Right atrium auricular region (tissue), 2 donors: ENCODE data around the gene SLC17A9. TPM values are rescaled to one million over a fixed set of nuclear protein-coding genes. Genes with fewer than 3 reads are reported as not detected.

Experiments
- DNase-seq: peaks from one replicate; pipeline ENCODE4 v3.0.0-alpha.2; 2019; ENCODE audit warnings: low spot score
- H3K27ac ChIP-seq, 2 donors: fragments of 200-600 bp; sonication (generic); 1 replicate in 1 of 2; 2 replicates in 1 of 2; pipeline ENCODE4 v1.5.1; 2016 to 2019
- H3K27me3 ChIP-seq, 2 donors: fragments of 200-600 bp; sonication (generic); one replicate each; pipeline versions ENCODE4 v1.5.1 to v1.6.0; 2017 to 2019
- H3K36me3 ChIP-seq: fragments of 200-600 bp; sonication (generic); one replicate; pipeline ENCODE4 v1.5.1; 2016
- H3K4me1 ChIP-seq, 2 donors: fragments of 200-600 bp; sonication (generic); one replicate each; pipeline versions ENCODE4 v1.5.1 to v1.6.0; 2017 to 2019
- H3K4me3 ChIP-seq, 2 donors: fragments of 200-600 bp; sonication (generic); 1 replicate in 1 of 2; 2 replicates in 1 of 2; pipeline ENCODE4 v1.5.1; 2017 to 2019; ENCODE audit warnings: mild to moderate bottlenecking in 1 of 2, moderate library complexity in 1 of 2
- H3K9me3 ChIP-seq, 2 donors: fragments of 200-600 bp; sonication (generic); one replicate each; pipeline ENCODE4 v1.5.1; 2019
- CTCF ChIP-seq, 2 donors: fragments of 200-600 bp; sonication (generic); IDR thresholded peaks; one replicate each; pipeline ENCODE4 v1.5.1; 2019; ENCODE audit warnings: antibody characterized with exemption in 2 of 2
- total RNA-seq, 2 donors: library from RNA; depleted of rRNA; stranded (reverse); fragments of >200 nt; gene quantifications; one replicate each; pipeline ENCODE4 v1.1.0, GENCODE V29; 2016

Gene SLC17A9
- total RNA-seq, 2 donors from 2014 or later, result 1.3 to 1.8 TPM

GRCh38 chr20:62941792-62942191 lies 10.7 kb upstream of the SLC17A9 start:
- peaks cover 49% of the 10 kb centered on the region for H3K36me3 ChIP-seq
- no peak for TF ChIP-seq CTCF (IDR thresholded peaks at IDR 0.05)
- peaks cover 0 to 39% of the 10 kb centered on the region in 2 donors for H3K4me1 ChIP-seq
- H3K9me3 ChIP-seq, result no peaks in the 10 kb centered on the region
- no peaks in the 10 kb centered on the region for H3K27me3 ChIP-seq
- no peak overlapping the region for H3K27ac ChIP-seq
- H3K4me3 ChIP-seq, result no peak overlapping the region
- DNase-seq, result no peak

- Histone ChIP-seq H3K27ac (no peak overlapping the region), H3K4me1 (peaks cover 0 to 43% of the 10 kb centered on the region in 2 donors), H3K36me3 (peaks cover 56% of the 10 kb centered on the region), H3K4me3 (no peak overlapping the region), H3K27me3 (no peaks in the 10 kb centered on the region), H3K9me3 (no peaks in the 10 kb centered on the region)
- no peak for DNase-seq
- TF ChIP-seq CTCF (IDR thresholded peaks at IDR 0.05), result no peak
Observed at GRCh38 chr20:62942456-62942855, 10.1 kb upstream of the SLC17A9 start.

GRCh38 chr20:62943396-62943795 lies 9.1 kb upstream of the SLC17A9 start:
- Histone ChIP-seq H3K36me3 (peaks cover 61% of the 10 kb centered on the region), H3K27ac (no peak overlapping the region), H3K4me1 (peaks cover 0 to 46% of the 10 kb centered on the region in 2 donors), H3K4me3 (no peak overlapping the region), H3K9me3 (no peaks in the 10 kb centered on the region), H3K27me3 (no peaks in the 10 kb centered on the region)
- no peak for TF ChIP-seq CTCF (IDR thresholded peaks at IDR 0.05)
- no peak for DNase-seq

GRCh38 chr20:62944184-62944583 lies 8.3 kb upstream of the SLC17A9 start:
- no peak overlapping the region for H3K27ac ChIP-seq
- H3K9me3 ChIP-seq, result no peaks in the 10 kb centered on the region
- H3K4me1 ChIP-seq, result peaks cover 0 to 39% of the 10 kb centered on the region in 2 donors
- H3K36me3 ChIP-seq, result peaks cover 65% of the 10 kb centered on the region
- no peak overlapping the region for H3K4me3 ChIP-seq
- DNase-seq, result no peak
- TF ChIP-seq CTCF (IDR thresholded peaks at IDR 0.05), result no peak
- H3K27me3 ChIP-seq, result no peaks in the 10 kb centered on the region

GRCh38 chr20:62944746-62945145 lies 7.8 kb upstream of the SLC17A9 start:
- peaks cover 0 to 33% of the 10 kb centered on the region in 2 donors for H3K4me1 ChIP-seq
- H3K27ac ChIP-seq, result no peak overlapping the region
- peaks cover 65% of the 10 kb centered on the region for H3K36me3 ChIP-seq
- no peaks in the 10 kb centered on the region for H3K27me3 ChIP-seq
- DNase-seq, result no peak
- no peaks in the 10 kb centered on the region for H3K9me3 ChIP-seq
- TF ChIP-seq CTCF (IDR thresholded peaks at IDR 0.05), result no peak
- H3K4me3 ChIP-seq, result no peak overlapping the region

GRCh38 chr20:62945771-62946339 lies 6.7 kb upstream of the SLC17A9 start:
- H3K27ac ChIP-seq, result peak overlapping the region; percentile 41 to 47

More at GRCh38 chr20:62945771-62946339, 6.7 kb upstream of the SLC17A9 start:
- no peak for TF ChIP-seq CTCF (IDR thresholded peaks at IDR 0.05)
- Histone ChIP-seq H3K4me1 (peaks cover 0 to 26% of the 10 kb centered on the region in 2 donors), H3K4me3 (no peak overlapping the region), H3K9me3 (no peaks in the 10 kb centered on the region), H3K27me3 (no peaks in the 10 kb centered on the region), H3K36me3 (peaks cover 75% of the 10 kb centered on the region)
- DNase-seq, result no peak
